GM12864 (cell line): Measurements from ENCODE around the gene BMAL1.

ENCODE experiments used
- DNase-seq: peaks from one replicate; pipeline ENCODE4 v3.0.0-alpha.2; 2011; ENCODE audit warnings: low read depth
- H3K4me3 ChIP-seq: 2 replicates; pipeline ENCODE4 v1.5.1; 2011; ENCODE audit warnings: mild to moderate bottlenecking, low read depth, low read length, control low read depth
- CTCF ChIP-seq: IDR thresholded peaks from 2 replicates; pipeline ENCODE4 v1.5.1; 2011; ENCODE audit warnings: low read depth, mild to moderate bottlenecking, moderate library complexity, low read length, control low read depth, inconsistent platforms; ENCODE audit errors: missing control alignments

Gene BMAL1

GRCh38 chr11:13290221-13290980 is 12.8 kb downstream of the BMAL1 start:
- H3K4me3 ChIP-seq = no peak overlapping the region
- TF ChIP-seq CTCF = no peak
- DNase-seq = no peak

DNA sequence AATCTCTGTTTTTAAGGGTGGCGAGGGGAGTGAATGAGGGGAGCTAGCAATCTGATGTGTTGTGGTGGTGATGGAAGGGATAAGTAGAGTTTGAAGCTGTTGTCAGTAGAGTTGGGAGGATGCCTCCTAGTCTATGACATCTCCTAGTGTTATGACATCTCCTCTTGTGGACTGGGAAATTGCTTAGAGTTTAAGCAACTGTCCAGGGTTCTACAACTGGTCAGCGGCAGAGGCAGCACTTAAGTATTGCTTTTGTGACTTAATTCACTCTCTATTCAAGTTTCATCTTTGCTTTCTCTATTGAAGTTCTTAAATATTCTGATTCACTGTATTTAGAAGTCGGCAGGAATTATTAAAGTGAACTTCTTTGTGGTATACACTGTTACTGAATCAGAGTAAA is 13.8 kb downstream of the BMAL1 start:
- no peak for TF ChIP-seq CTCF
- H3K4me3 ChIP-seq = no peak overlapping the region
- DNase-seq = no peak

DNA sequence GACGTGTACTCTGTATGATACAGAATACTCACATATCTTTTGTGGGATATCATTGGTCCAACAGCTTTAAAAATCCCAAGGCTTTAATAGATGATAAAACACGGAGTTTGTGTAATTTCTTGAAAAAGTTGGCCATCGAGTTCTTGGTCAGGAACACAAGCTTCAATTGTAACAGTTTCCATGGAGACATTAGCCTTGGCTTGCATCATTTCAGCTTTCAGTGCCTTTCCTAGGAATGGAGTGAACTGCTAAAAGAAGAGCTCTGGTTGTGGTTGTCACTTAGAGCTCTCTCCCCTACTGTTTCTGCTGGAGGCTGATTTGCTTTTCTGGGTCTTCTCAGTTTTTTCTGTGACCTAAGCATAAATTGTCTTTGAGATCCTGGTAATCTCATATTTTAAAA is 14.2 kb downstream of the BMAL1 start:
- TF ChIP-seq CTCF = no peak
- no peak overlapping the region for H3K4me3 ChIP-seq
- no peak for DNase-seq

DNA sequence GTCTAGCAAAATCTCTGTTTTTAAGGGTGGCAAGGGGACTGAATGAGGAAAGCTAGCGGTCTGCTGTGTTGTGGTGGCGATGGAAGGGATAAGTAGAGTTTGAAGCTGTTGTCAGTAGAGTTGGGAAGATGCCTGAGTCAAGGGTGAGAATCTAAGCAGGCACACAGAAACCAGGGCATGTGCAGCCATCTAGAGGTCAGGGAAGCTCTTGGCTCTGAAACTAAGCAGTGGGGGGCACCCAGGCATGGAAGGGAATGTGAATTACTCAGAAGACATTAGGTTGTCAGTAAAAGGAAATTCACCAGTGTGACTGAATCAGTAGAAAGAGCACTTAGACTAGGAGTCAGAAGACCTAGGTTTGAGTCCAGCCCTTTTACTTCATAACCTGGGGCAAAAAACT is 15.4 kb downstream of the BMAL1 start:
- TF ChIP-seq CTCF = no peak

GRCh38 chr11:13294178-13294577 is 16.6 kb downstream of the BMAL1 start:
- no peak overlapping the region for H3K4me3 ChIP-seq
- TF ChIP-seq CTCF = no peak
- no peak for DNase-seq

More for the DNA sequence above, 15.4 kb downstream of the BMAL1 start:
- H3K4me3 ChIP-seq = no peak overlapping the region
- DNase-seq = no peak

DNA sequence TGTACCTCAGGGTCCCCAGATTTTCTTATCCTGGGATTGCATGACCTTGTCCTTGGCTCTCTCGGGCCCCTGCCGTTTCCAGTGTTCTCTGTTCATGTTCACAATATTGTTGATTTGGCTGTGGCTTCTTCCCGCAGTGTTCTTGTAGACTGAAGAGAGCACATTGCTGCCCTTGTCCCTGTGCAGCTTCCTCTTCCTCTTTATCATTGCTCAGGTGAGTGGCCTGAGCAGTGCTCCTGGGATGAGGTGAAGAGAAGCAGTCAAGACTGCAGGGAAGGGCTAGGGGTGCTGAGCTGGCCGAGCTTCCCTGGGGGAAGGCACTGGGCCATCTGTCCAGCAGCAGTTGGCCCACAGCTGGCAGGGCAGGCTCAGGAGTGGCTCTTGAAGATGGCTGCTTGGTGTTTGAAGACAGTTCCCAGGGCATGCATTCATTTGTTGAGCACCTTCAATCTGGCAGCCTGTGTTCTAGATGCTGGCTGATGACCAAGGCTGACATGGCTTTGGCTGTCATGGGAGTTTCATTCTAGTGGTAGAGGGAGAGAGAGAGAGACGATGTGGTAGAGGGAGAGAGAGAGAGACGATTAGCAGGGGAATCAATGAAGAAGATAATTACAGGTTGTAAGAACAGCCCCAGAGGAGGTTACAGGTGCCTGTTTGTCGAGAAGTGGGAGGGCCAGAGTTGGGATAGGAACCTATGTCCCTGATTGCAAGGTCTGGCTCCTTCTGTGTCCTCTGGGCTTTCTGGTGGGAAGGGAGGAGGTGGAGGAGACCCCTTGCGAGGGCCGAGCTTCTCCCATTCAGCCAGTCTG is 17.4 kb downstream of the BMAL1 start:
- TF ChIP-seq CTCF = no peak
- no peak for DNase-seq
- H3K4me3 ChIP-seq = no peak overlapping the region
